Stimulated activated CD8-positive, alpha-beta memory T cell treated with anti-CD3 and anti-CD28 coated beads, Interleukin-2, amount 100 ng/mL, for 1 hour (primary cell): ENCODE measurements around the gene MDH1.

Source experiments
- DNase-seq, 2 donors: peaks; one replicate each; pipeline ENCODE4 v3.0.0-alpha.2; 2020; ENCODE audit warnings: low read depth in 2 of 2

The MDH1 gene

GRCh38 chr2:63632382-63632781 lies 43.6 kb downstream of the MDH1 start:
- no peak for DNase-seq

- no peak for DNase-seq
Measured at GRCh38 chr2:63639344-63639743, 50.6 kb downstream of the MDH1 start.

- no peak for DNase-seq
Measured at GRCh38 chr2:63642946-63643345, 54.2 kb downstream of the MDH1 start.

GRCh38 chr2:63643486-63643885 lies 54.7 kb downstream of the MDH1 start:
- no peak for DNase-seq

- DNase-seq = no peak
Measured at GRCh38 chr2:63648632-63649031, 59.9 kb downstream of the MDH1 start.

GRCh38 chr2:63649829-63650228 lies 61.1 kb downstream of the MDH1 start:
- no peak for DNase-seq

- no peak for DNase-seq
Measured at GRCh38 chr2:63650756-63651155, 62.0 kb downstream of the MDH1 start.

GRCh38 chr2:63651356-63651755 lies 62.6 kb downstream of the MDH1 start:
- no peak for DNase-seq

GRCh38 chr2:63651861-63652651 lies 63.3 kb downstream of the MDH1 start:
- no peak for DNase-seq

- no peak for DNase-seq
Measured at GRCh38 chr2:63652652-63652985, 63.9 kb downstream of the MDH1 start.

- no peak for DNase-seq
Measured at GRCh38 chr2:63654959-63655358, 66.2 kb downstream of the MDH1 start.
